Upper lobe of left lung (tissue), 4 donors: ENCODE data around the gene SERTAD2.

Experiments used
- CTCF ChIP-seq, 6 experiments: fragments of 450-650 bp in 4 of 6; fragments of 200-600 bp in 2 of 6; sonication (generic) in 2 of 6; IDR thresholded peaks; one replicate each; pipeline ENCODE4 v1.5.1; 2016 to 2019; ENCODE audit warnings: antibody characterized with exemption in 6 of 6
- POLR2A ChIP-seq, 4 donors: fragments of 450-650 bp; IDR thresholded peaks; one replicate each; pipeline ENCODE4 v1.5.1; 2016 to 2017; ENCODE audit warnings: antibody characterized with exemption in 4 of 4, mild to moderate bottlenecking in 2 of 4
- POLR2AphosphoS5 ChIP-seq, 2 donors: sonication (generic); formaldehyde crosslinking; IDR thresholded peaks; one replicate each; pipeline ENCODE4 v1.5.1; 2017; ENCODE audit warnings: antibody characterized with exemption in 2 of 2

- TF ChIP-seq CTCF (IDR thresholded peaks at IDR 0.05) (no peak), POLR2AphosphoS5 (IDR thresholded peaks at IDR 0.05) (no peak), POLR2A (IDR thresholded peaks at IDR 0.05) (no peak)
Observed at GRCh38 chr2:64602436-64602835, 51.3 kb downstream of the SERTAD2 start.
